Fibroblast of the aortic adventitia (primary cell): ENCODE results near the gene CFAP410. TPM values are rescaled to one million over a fixed set of nuclear protein-coding genes. Genes with fewer than 3 reads are reported as not detected.

Source experiments
- DNase-seq: peaks from one replicate; pipeline ENCODE4 v3.0.0-alpha.2; 2010; ENCODE audit warnings: low read depth
- H3K4me3 ChIP-seq: 2 replicates; pipeline ENCODE4 v1.5.1; 2011; ENCODE audit warnings: low read depth, mild to moderate bottlenecking, control low read depth, low read length, moderate library complexity
- total RNA-seq: library from RNA; depleted of rRNA; stranded (reverse); fragments of >200 nt; gene quantifications from 2 replicates; pipeline ENCODE4 v1.2.3, GENCODE V29; 2012; ENCODE audit warnings: low replicate concordance
- TF ChIP-seq, protein P1 (sequence below): IDR thresholded peaks from 2 replicates; pipeline ENCODE4 v1.5.1; 2011; ENCODE audit warnings: mild to moderate bottlenecking, low read length, control low read depth, inconsistent platforms; ENCODE audit not compliant: insufficient read depth

Gene CFAP410
- total RNA-seq, 1 donor = 9.4 TPM

DNA sequence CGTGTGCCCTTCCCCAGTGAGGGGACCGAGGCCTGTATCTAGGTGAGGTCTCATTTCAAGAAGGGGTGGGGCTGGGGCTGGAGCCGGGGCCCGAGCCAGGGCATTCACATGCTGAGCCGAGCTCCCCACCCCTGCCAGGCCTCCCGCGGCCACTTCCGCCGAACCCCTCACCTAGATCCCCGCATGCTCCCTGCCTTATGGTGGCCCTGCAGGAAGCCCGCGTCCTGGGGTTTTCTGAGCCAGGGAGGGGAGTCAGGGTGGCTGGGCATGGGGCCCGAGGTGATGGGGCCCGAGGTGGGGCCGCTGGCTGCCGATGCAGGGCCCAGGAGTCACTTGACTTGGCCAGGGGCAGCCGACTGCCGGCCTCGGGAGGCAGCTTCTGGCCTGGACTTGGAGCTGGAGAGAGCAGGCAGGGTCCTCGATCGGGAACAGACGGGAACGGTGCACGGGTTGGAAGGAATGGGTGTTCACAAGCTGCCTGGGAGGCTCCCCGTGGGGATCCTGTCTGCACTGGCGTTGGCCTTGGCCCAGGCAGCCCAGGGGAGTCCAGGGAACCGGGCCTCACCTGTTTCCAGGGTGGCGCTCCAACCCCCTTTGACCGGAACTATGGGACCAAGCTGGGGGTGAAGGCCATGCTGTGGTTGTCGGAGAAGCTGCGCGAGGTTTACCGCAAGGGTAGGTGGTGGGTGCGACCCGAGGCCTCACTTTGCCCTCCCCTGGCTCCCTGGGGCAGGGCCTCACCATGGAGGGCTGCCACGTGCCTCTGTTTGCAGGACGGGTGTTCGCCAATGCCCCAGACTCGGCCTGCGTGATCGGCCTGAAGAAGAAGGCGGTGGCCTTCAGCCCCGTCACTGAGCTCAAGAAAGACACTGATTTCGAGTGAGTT, 13.6 kb downstream of the CFAP410 start:
- no peak for DNase-seq
- TF ChIP-seq, protein P1, sequence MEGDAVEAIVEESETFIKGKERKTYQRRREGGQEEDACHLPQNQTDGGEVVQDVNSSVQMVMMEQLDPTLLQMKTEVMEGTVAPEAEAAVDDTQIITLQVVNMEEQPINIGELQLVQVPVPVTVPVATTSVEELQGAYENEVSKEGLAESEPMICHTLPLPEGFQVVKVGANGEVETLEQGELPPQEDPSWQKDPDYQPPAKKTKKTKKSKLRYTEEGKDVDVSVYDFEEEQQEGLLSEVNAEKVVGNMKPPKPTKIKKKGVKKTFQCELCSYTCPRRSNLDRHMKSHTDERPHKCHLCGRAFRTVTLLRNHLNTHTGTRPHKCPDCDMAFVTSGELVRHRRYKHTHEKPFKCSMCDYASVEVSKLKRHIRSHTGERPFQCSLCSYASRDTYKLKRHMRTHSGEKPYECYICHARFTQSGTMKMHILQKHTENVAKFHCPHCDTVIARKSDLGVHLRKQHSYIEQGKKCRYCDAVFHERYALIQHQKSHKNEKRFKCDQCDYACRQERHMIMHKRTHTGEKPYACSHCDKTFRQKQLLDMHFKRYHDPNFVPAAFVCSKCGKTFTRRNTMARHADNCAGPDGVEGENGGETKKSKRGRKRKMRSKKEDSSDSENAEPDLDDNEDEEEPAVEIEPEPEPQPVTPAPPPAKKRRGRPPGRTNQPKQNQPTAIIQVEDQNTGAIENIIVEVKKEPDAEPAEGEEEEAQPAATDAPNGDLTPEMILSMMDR = no peak
- H3K4me3 ChIP-seq = no peak overlapping the region

DNA sequence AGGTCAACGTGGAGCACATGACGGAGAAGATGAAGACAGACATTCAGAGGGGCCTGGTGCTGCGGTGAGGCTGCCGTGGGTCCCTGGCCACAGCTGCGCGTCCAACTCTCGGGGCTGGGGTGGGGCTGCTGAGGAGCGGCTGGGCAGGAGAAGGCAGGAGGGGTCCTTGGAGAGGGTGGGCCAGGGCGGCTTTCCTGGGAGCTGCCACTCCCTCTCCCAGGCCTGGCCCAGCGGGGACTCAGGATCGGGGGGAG, 14.4 kb downstream of the CFAP410 start:
- H3K4me3 ChIP-seq = no peak overlapping the region
- DNase-seq = no peak
- TF ChIP-seq, protein P1 = no peak

DNA sequence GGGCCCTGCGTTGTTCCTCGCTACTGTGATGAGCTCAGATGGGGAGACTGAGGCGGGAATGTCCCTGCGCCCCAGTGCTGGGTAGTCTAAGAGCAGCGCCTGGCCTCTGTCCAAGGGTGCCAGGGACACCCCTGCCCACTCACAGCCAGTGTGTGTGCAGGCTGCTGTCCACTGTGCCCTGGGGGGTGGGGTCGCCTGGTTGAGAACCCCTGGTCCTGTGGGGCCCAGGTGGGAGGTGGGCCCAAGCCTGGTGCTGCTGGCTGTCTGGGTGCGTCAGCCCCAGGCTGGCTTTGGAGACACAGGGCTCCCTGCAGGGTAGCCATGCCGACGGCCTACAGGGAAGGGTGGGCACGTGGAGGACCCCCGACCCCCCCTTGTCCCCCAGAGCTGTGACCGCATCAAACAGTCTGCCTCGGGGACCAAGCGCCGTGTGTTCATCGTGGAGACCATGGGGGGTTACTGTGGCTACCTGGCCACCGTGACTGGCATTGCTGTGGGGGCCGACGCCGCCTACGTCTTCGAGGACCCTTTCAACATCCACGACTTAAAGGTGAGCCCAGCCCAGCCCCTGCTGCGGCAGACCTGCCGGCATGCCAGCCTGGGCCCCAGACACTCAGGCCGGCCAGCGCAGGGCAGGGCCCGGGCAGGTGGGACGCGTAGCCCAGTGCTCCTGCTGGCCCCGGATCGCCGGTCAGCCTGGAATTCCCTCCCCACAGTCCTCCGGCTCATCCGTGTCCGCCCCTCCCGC, 14.9 kb downstream of the CFAP410 start:
- H3K4me3 ChIP-seq = no peak overlapping the region
- TF ChIP-seq, protein P1 = no peak
- DNase-seq = no peak

DNA sequence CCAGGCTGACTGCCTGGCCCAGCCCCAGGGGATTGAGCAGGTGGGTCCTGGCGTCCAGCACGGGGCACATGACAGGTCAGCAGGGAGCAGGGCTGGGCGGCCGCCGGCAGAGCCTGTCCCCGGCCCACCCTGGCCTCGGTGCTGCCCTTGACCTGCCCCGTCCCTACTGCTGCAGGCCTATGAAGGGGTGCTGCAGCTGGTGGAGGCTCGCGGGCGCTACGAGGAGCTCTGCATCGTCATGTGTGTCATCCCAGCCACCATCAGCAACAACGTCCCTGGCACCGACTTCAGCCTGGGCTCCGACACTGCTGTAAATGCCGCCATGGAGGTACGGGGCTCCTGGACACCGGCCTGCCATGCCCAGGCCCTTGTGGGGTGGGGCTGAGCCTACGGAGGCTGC, 15.6 kb downstream of the CFAP410 start:
- H3K4me3 ChIP-seq = no peak overlapping the region
- no peak for DNase-seq
- TF ChIP-seq, protein P1 = no peak

DNA sequence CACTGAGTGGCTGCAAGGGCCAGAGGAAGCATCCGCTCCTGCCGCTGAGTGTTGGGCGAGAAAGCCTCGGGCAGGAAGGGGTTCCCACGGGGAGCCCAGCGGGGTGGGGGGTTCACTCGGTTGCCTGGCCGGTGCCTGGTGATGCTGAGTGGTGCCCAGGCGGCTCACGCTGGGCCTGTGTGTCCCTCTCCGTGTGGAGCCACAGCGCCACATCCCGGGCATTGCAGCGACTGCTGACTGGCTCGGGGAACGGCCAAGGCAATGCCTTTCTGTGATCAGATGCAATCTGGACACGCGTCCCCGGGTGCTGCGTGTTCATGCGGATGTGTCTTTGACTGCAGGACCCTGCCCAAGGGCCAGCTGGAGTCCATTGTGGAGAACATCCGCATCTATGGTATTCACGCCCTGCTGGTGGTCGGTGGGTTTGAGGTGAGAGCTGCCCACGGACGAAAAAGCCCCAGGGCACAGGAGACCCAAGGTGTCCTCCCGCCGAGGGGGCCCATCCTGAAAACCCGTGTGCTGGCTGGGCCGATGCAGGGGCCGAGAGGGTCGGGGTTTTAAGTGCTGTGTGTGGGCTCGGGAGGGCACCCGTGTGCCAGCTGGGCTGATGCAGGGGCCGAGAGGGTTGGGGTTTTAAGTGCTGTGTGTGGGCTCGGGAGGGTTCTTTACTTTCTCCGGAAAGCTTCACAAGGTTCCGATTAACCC, 16.4 kb downstream of the CFAP410 start:
- TF ChIP-seq, protein P1 = no peak
- no peak for DNase-seq
- H3K4me3 ChIP-seq = no peak overlapping the region

DNA sequence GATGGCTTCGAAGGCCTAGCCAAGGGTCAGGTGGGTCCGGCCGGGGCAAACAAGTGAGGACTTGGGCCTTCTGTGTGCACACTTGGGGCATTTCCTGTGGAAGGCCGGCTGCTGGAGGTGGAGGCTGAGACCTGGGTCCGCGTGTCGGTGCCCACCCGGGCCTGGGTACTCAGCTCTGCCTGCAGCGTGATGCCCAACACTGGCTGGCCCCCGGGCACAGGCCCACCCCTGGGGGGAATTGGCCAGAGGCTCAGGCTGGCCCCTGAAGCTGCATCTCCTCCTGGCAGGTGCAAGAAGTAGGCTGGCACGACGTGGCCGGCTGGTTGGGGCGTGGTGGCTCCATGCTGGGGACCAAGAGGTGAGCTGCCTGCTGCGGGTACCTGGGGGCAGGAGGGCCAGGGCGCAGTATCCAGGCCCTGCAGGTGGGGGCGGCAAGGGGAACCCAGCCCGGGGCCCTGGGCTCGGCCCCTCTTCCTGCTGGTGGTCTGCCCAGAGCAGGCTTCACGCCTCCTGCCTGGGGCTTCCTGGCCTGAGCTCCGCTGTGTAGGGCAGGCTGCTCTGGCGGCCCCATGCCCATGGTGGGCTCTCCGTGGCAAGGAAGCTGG, 17.2 kb downstream of the CFAP410 start:
- H3K4me3 ChIP-seq = no peak overlapping the region
- DNase-seq = no peak
- TF ChIP-seq, protein P1 = no peak
